Sigmoid colon (tissue), 3 donors: ENCODE measurements around the gene ESYT2.

ENCODE experiments used
- POLR2A ChIP-seq, 2 donors: fragments of 450-650 bp; IDR thresholded peaks; one replicate each; pipeline ENCODE4 v1.6.1; 2016; ENCODE audit warnings: antibody characterized with exemption in 2 of 2, mild to moderate bottlenecking in 2 of 2, moderate library complexity in 2 of 2
- TF ChIP-seq, protein P1 (sequence below), 4 experiments: fragments of 450-650 bp in 3 of 4; fragments of 200-600 bp in 1 of 4; IDR thresholded peaks; one replicate each; pipeline ENCODE4 v1.5.1; 2016 to 2019; ENCODE audit warnings: antibody characterized with exemption in 4 of 4, mild to moderate bottlenecking in 3 of 4, moderate library complexity in 2 of 4

DNA sequence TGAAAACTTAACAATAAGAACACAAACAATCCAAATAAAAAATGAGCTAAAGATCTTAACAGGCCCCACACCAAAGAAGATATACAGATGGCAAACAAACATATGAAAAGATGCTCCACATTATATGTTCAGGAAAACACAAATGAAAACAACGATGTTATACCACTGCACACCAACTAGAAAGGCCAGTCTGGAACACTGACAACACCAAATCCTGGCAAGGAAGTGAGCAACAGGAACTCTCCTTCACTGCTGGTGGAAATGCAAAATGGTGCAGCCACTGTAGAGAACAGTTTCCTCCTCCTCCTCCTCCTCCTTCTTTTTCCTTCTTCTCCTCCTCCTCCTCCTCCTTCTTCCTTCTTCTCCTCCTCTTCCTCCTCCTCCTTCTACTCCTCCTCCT, 112.5 kb downstream of the ESYT2 start:
- TF ChIP-seq, protein P1, sequence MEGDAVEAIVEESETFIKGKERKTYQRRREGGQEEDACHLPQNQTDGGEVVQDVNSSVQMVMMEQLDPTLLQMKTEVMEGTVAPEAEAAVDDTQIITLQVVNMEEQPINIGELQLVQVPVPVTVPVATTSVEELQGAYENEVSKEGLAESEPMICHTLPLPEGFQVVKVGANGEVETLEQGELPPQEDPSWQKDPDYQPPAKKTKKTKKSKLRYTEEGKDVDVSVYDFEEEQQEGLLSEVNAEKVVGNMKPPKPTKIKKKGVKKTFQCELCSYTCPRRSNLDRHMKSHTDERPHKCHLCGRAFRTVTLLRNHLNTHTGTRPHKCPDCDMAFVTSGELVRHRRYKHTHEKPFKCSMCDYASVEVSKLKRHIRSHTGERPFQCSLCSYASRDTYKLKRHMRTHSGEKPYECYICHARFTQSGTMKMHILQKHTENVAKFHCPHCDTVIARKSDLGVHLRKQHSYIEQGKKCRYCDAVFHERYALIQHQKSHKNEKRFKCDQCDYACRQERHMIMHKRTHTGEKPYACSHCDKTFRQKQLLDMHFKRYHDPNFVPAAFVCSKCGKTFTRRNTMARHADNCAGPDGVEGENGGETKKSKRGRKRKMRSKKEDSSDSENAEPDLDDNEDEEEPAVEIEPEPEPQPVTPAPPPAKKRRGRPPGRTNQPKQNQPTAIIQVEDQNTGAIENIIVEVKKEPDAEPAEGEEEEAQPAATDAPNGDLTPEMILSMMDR (IDR thresholded peaks at IDR 0.05), result no peak
- no peak for TF ChIP-seq POLR2A (IDR thresholded peaks at IDR 0.05)
